ENCODE results near the gene GREB1. TPM values are rescaled to one million over a fixed set of nuclear protein-coding genes. Genes with fewer than 3 reads are reported as not detected.

Gene GREB1
- polyA plus RNA-seq, 1 of the 3 experiments (the other 2 are of a cell fraction) = 2.9 TPM

DNA sequence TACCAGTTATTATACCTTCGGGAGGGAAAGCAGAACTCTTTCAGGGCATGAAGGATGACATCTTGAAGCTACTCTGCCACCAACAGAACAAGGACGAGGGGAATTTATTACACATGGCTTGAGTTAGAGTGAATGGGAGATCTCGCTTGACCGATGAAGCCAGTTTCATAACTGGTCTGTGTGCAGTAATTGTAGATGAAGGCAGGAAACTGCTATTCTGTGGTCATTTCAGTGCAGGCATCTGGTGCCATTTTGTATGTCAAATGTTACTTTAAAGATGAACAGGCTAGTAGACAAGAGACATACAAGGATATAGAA, 20.5 kb downstream of the GREB1 start:
- H3K27ac ChIP-seq (ENCODE audit: low read depth in 2 of 2, low read length in 1 of 2) = no peak overlapping the region
- no peaks in the 10 kb centered on the region for H3K36me3 ChIP-seq (replicated peaks in 1 of 2; ENCODE audit: control insufficient read depth in 1 of 2, insufficient read depth in 2 of 2, low read length in 1 of 2)
- H3F3A ChIP-seq (replicated peaks; ENCODE audit: insufficient read depth) = no peaks in the 10 kb centered on the region
- no peaks in the 10 kb centered on the region for H3K79me2 ChIP-seq (ENCODE audit: insufficient read depth)
- no peaks in the 10 kb centered on the region for H4K20me1 ChIP-seq (ENCODE audit: insufficient read depth)
- no peaks in the 10 kb centered on the region for H3K9me2 ChIP-seq
- no peak overlapping the region for H3K9ac ChIP-seq
- POLR2A ChIA-PET = interaction anchor here (0.6 kb wide), 1 partner anchor 8 kb away, joined by 3 read pairs; no protein-coding TSS in a partner anchor
- no peak for DNase-seq
- peaks cover 0 to 37% of the 10 kb centered on the region in 2 experiments; a peak in 2 of 4 replicates for H3K4me1 ChIP-seq (ENCODE audit: control insufficient read depth in 1 of 2, insufficient read depth in 2 of 2, low read depth in 1 of 2, low read length in 1 of 2)
- no peak overlapping the region for H3K4me2 ChIP-seq
- TF ChIP-seq FOSL2 (IDR thresholded peaks at IDR 0.05; ENCODE audit: borderline replicate concordance, low read depth) (no peak), MEF2A (IDR thresholded peaks at IDR 0.05; ENCODE audit: borderline replicate concordance, low read depth) (no peak), TCF12 (IDR thresholded peaks at IDR 0.05) (no peak), GABPA (IDR thresholded peaks at IDR 0.05; ENCODE audit: low read depth) (no peak)
- TF ChIP-seq, protein P1, sequence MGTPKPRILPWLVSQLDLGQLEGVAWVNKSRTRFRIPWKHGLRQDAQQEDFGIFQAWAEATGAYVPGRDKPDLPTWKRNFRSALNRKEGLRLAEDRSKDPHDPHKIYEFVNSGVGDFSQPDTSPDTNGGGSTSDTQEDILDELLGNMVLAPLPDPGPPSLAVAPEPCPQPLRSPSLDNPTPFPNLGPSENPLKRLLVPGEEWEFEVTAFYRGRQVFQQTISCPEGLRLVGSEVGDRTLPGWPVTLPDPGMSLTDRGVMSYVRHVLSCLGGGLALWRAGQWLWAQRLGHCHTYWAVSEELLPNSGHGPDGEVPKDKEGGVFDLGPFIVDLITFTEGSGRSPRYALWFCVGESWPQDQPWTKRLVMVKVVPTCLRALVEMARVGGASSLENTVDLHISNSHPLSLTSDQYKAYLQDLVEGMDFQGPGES (IDR thresholded peaks at IDR 0.05; ENCODE audit: low read depth, low read length) = no peak
- TF ChIP-seq, protein P2, sequence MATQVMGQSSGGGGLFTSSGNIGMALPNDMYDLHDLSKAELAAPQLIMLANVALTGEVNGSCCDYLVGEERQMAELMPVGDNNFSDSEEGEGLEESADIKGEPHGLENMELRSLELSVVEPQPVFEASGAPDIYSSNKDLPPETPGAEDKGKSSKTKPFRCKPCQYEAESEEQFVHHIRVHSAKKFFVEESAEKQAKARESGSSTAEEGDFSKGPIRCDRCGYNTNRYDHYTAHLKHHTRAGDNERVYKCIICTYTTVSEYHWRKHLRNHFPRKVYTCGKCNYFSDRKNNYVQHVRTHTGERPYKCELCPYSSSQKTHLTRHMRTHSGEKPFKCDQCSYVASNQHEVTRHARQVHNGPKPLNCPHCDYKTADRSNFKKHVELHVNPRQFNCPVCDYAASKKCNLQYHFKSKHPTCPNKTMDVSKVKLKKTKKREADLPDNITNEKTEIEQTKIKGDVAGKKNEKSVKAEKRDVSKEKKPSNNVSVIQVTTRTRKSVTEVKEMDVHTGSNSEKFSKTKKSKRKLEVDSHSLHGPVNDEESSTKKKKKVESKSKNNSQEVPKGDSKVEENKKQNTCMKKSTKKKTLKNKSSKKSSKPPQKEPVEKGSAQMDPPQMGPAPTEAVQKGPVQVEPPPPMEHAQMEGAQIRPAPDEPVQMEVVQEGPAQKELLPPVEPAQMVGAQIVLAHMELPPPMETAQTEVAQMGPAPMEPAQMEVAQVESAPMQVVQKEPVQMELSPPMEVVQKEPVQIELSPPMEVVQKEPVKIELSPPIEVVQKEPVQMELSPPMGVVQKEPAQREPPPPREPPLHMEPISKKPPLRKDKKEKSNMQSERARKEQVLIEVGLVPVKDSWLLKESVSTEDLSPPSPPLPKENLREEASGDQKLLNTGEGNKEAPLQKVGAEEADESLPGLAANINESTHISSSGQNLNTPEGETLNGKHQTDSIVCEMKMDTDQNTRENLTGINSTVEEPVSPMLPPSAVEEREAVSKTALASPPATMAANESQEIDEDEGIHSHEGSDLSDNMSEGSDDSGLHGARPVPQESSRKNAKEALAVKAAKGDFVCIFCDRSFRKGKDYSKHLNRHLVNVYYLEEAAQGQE (IDR thresholded peaks at IDR 0.05; ENCODE audit: low read depth, low read length) = no peak
- no peak overlapping the region for H2AFZ ChIP-seq (ENCODE audit: low read depth)
- no peak overlapping the region for H3K4me3 ChIP-seq (ENCODE audit: low read depth in 2 of 2, low read length in 1 of 2)
- WGBS (ENCODE audit: low lambda C conversion rate) = 68% methylated on average over 4 of the region's 4 CpGs
- H3K27me3 ChIP-seq (ENCODE audit: insufficient read depth) = 0 out of 2 replicates have a peak, but pooled peaks cover 4% of the 10 kb centered on the region
- H3K9me3 ChIP-seq = no peaks in the 10 kb centered on the region
- CTCF ChIA-PET = interaction anchor here (0.7 to 18.2 kb wide), 5 partner anchors 9 to 76 kb away, joined by 3 to 294 read pairs (median 4); partner anchors contain the start of gene GREB1

DNA sequence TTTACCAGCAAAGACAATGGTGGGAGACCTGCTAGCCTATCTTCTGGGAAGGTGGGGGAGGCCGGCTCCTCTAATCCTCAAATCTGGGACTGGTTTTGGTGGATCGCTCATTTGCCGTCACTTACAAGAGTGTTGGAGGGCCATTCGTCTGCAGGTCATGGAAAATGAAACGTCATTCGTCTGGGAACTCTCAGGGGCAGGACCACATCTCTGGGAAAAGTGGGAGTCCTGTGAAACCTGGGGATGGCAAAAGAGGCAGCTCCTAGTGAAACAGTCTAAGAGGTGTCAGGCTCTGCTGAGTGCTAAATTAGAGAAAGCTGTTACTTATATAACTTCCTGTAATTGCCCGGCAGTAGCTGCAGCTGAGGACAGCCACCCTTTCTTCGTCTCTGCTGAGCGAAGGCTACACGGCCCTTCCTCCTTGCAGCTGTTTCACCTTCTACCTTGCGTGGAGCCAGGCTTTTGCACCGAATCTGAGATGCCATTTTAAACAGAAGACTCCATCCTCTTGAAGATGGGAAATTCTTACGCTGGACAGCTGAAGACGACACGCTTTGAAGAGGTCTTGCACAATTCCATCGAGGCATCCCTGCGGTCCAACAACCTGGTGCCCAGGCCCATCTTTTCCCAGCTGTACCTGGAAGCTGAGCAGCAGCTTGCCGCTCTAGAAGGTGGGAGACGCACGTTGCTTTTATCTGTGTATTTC, 22.4 kb downstream of the GREB1 start:
- no peak overlapping the region for H3K9ac ChIP-seq

More for the DNA sequence above, 22.4 kb downstream of the GREB1 start:
- DNase-seq = no peak
- H3K4me1 ChIP-seq (ENCODE audit: control insufficient read depth in 1 of 2, insufficient read depth in 2 of 2, low read depth in 1 of 2, low read length in 1 of 2) = peaks cover 0 to 41% of the 10 kb centered on the region in 2 experiments; a peak in 2 of 4 replicates
- H3K27me3 ChIP-seq (ENCODE audit: insufficient read depth) = 0 out of 2 replicates have a peak, but pooled peaks cover 4% of the 10 kb centered on the region
- H3K9me3 ChIP-seq = no peaks in the 10 kb centered on the region
- H3K27ac ChIP-seq (ENCODE audit: low read depth in 2 of 2, low read length in 1 of 2) = no peak overlapping the region; a peak in 1 of 4 replicates
- no peak overlapping the region for H3K4me3 ChIP-seq (ENCODE audit: low read depth in 2 of 2, low read length in 1 of 2)
- H3K79me2 ChIP-seq (ENCODE audit: insufficient read depth) = no peaks in the 10 kb centered on the region
- no peaks in the 10 kb centered on the region for H3F3A ChIP-seq (replicated peaks; ENCODE audit: insufficient read depth)
- POLR2A ChIA-PET = no interaction called here
- no peak overlapping the region for H2AFZ ChIP-seq (ENCODE audit: low read depth)
- H3K36me3 ChIP-seq (replicated peaks in 1 of 2; ENCODE audit: control insufficient read depth in 1 of 2, insufficient read depth in 2 of 2, low read length in 1 of 2) = no peaks in the 10 kb centered on the region
- CTCF ChIA-PET = interaction anchor here (1.6 to 18.2 kb wide), 3 partner anchors 25 to 57 kb away, joined by 4 to 294 read pairs (median 4); no protein-coding TSS in a partner anchor
- no peaks in the 10 kb centered on the region for H4K20me1 ChIP-seq (ENCODE audit: insufficient read depth)
- WGBS (ENCODE audit: low lambda C conversion rate) = 90% methylated on average over 20 of the region's 20 CpGs
- H3K4me2 ChIP-seq = no peak overlapping the region
- H3K9me2 ChIP-seq = no peaks in the 10 kb centered on the region
- TF ChIP-seq, protein P3, sequence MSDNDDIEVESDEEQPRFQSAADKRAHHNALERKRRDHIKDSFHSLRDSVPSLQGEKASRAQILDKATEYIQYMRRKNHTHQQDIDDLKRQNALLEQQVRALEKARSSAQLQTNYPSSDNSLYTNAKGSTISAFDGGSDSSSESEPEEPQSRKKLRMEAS (IDR thresholded peaks at IDR 0.05; ENCODE audit: low read depth) = no peak
- no peak for TF ChIP-seq FOSL2 (IDR thresholded peaks at IDR 0.05; ENCODE audit: borderline replicate concordance, low read depth)
- no peak for TF ChIP-seq EP300 (IDR thresholded peaks at IDR 0.05; ENCODE audit: borderline replicate concordance in 1 of 2, low read depth in 1 of 2, low read length in 1 of 2)
- TF ChIP-seq SMC3 (IDR thresholded peaks at IDR 0.05; ENCODE audit: low read depth, low read length) = no peak
- TF ChIP-seq, protein P2 (IDR thresholded peaks at IDR 0.05; ENCODE audit: low read depth, low read length) = 0 out of 2 replicates have a peak, but pooled peaks have one; percentile 20
- no peak for TF ChIP-seq JUND (IDR thresholded peaks at IDR 0.05)
- no peak for TF ChIP-seq TAF1 (IDR thresholded peaks at IDR 0.05; ENCODE audit: borderline replicate concordance, low read depth, low read length)
- no peak for TF ChIP-seq FOXJ3 (CRISPR knock-in tag; IDR thresholded peaks at IDR 0.05)
- TF ChIP-seq, protein P4, sequence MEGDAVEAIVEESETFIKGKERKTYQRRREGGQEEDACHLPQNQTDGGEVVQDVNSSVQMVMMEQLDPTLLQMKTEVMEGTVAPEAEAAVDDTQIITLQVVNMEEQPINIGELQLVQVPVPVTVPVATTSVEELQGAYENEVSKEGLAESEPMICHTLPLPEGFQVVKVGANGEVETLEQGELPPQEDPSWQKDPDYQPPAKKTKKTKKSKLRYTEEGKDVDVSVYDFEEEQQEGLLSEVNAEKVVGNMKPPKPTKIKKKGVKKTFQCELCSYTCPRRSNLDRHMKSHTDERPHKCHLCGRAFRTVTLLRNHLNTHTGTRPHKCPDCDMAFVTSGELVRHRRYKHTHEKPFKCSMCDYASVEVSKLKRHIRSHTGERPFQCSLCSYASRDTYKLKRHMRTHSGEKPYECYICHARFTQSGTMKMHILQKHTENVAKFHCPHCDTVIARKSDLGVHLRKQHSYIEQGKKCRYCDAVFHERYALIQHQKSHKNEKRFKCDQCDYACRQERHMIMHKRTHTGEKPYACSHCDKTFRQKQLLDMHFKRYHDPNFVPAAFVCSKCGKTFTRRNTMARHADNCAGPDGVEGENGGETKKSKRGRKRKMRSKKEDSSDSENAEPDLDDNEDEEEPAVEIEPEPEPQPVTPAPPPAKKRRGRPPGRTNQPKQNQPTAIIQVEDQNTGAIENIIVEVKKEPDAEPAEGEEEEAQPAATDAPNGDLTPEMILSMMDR (IDR thresholded peaks at IDR 0.05) = no peak
